Keratinocyte (primary cell): ENCODE measurements around the gene PBX4. TPM values are rescaled to one million over a fixed set of nuclear protein-coding genes. Genes with fewer than 3 reads are reported as not detected.
"Not testable (repeated sequence)": the region's sequence is repeated elsewhere in the genome, so short reads cannot be mapped to it uniquely, and the experiment has no call there.

Experiments used
- DNase-seq: peaks from one replicate; pipeline ENCODE4 v3.0.0-alpha.2; 2011; ENCODE audit warnings: low read depth, missing footprints, low spot score
- FAIRE-seq: peaks from 2 replicates; lab custom pipeline; 2011; peaks lifted over from hg19 to GRCh38; lab: Jason Lieb, UNC
- H2AFZ ChIP-seq: 2 replicates; pipeline ENCODE4 v1.6.0; 2012; ENCODE audit warnings: low read length, control low read depth, inconsistent platforms; ENCODE audit not compliant: control insufficient read depth
- H3K27ac ChIP-seq: 2 replicates; pipeline ENCODE4 v1.5.1; 2011; ENCODE audit warnings: low read length; ENCODE audit not compliant: control insufficient read depth, insufficient read depth
- H3K27me3 ChIP-seq: 3 replicates; pipeline ENCODE4 v1.6.0; 2011; ENCODE audit warnings: low read length; ENCODE audit not compliant: control insufficient read depth, insufficient read depth; ENCODE audit errors: extremely low read depth
- H3K36me3 ChIP-seq, 2 experiments: 2 replicates in 1 of 2; 3 replicates in 1 of 2; pipeline ENCODE4 v1.5.1; 2011; ENCODE audit warnings: low read length in 2 of 2, mild to moderate bottlenecking in 1 of 2; ENCODE audit not compliant: control insufficient read depth in 2 of 2, insufficient read depth in 2 of 2; ENCODE audit errors: extremely low read depth in 1 of 2
- H3K4me1 ChIP-seq: 3 replicates; pipeline ENCODE4 v1.5.1; 2011; ENCODE audit warnings: low read length; ENCODE audit not compliant: control insufficient read depth, insufficient read depth; ENCODE audit errors: extremely low read depth
- H3K4me2 ChIP-seq: 3 replicates; pipeline ENCODE4 v1.6.0; 2011; ENCODE audit warnings: low read depth, low read length; ENCODE audit not compliant: control insufficient read depth, insufficient read depth; ENCODE audit errors: extremely low read depth
- H3K4me3 ChIP-seq, 3 experiments: fragments of 200-600 bp in 1 of 3; sonication (generic) in 1 of 3; 2 replicates in 2 of 3; 3 replicates in 1 of 3; pipeline ENCODE4 v1.5.1; 2011 to 2016; ENCODE audit warnings: low read length in 3 of 3, mild to moderate bottlenecking in 3 of 3, control low read depth in 2 of 3, inconsistent platforms in 1 of 3, low read depth in 1 of 3, mixed read lengths in 1 of 3, mixed run types in 1 of 3, moderate library complexity in 1 of 3; ENCODE audit not compliant: control insufficient read depth in 2 of 3, insufficient read depth in 2 of 3; ENCODE audit errors: extremely low read depth in 1 of 3
- H3K79me2 ChIP-seq: 2 replicates; pipeline ENCODE4 v1.6.0; 2012; ENCODE audit warnings: low read length; ENCODE audit not compliant: control insufficient read depth, insufficient read depth
- H3K9ac ChIP-seq: 3 replicates; pipeline ENCODE4 v1.6.0; 2011; ENCODE audit warnings: low read length; ENCODE audit not compliant: control insufficient read depth, insufficient read depth; ENCODE audit errors: extremely low read depth
- H3K9me1 ChIP-seq: 3 replicates; pipeline ENCODE4 v1.6.0; 2011; ENCODE audit warnings: low read length; ENCODE audit not compliant: control insufficient read depth, insufficient read depth; ENCODE audit errors: extremely low read depth
- H3K9me3 ChIP-seq: 2 replicates; pipeline ENCODE4 v1.5.1; 2012; ENCODE audit warnings: low read depth, low read length; ENCODE audit not compliant: control insufficient read depth
- H4K20me1 ChIP-seq: 3 replicates; pipeline ENCODE4 v1.6.0; 2011; ENCODE audit warnings: low read length; ENCODE audit not compliant: control insufficient read depth, insufficient read depth; ENCODE audit errors: extremely low read depth
- EZH2 ChIP-seq: IDR thresholded peaks from one replicate; pipeline ENCODE4 v1.6.1; 2012; ENCODE audit warnings: inconsistent platforms, mild to moderate bottlenecking, low read length, moderate library complexity
- dilution Hi-C: fragments of 300-500 bp; cut with MboI; formaldehyde crosslinking; loops from one replicate; pipeline ENCODE4 v1.7.0; 2020; ENCODE audit warnings: low sequenced_read_pairs; ENCODE audit not compliant: extremely low pct_ligation_motif_present
- polyA plus RNA-seq, 5 experiments: library from polyadenylated mRNA; depleted of rRNA in 3 of 5; stranded (reverse) in 3 of 5; stranded (forward) in 1 of 5; unstranded in 1 of 5; fragments of >200 nt; gene quantifications; 1 replicate in 1 of 5; 2 replicates in 3 of 5; 3 replicates in 1 of 5; pipeline versions ENCODE4 v1.2.1 to v1.2.3, GENCODE V29; 2011 to 2012; ENCODE audit warnings: missing spikeins in 2 of 5, low read depth in 1 of 5, low replicate concordance in 1 of 5
- TF ChIP-seq, protein P1 (sequence below), 3 experiments: IDR thresholded peaks in 1 of 3; conservative IDR thresholded peaks in 1 of 3; optimal IDR thresholded peaks in 1 of 3; 2 replicates in 2 of 3; 3 replicates in 1 of 3; pipeline versions ENCODE3 to v1.5.1; 2011; ENCODE audit warnings: low read length in 3 of 3, mild to moderate bottlenecking in 3 of 3, moderate library complexity in 2 of 3, control low read depth in 1 of 3, inconsistent platforms in 1 of 3; ENCODE audit not compliant: insufficient read depth in 2 of 3; ENCODE audit errors: extremely low read depth in 1 of 3

The PBX4 gene
- polyA plus RNA-seq, 1 donor (not counting 4 experiments of a cell fraction or from before 2014, with no cell fraction given) = 1.7 TPM

DNA sequence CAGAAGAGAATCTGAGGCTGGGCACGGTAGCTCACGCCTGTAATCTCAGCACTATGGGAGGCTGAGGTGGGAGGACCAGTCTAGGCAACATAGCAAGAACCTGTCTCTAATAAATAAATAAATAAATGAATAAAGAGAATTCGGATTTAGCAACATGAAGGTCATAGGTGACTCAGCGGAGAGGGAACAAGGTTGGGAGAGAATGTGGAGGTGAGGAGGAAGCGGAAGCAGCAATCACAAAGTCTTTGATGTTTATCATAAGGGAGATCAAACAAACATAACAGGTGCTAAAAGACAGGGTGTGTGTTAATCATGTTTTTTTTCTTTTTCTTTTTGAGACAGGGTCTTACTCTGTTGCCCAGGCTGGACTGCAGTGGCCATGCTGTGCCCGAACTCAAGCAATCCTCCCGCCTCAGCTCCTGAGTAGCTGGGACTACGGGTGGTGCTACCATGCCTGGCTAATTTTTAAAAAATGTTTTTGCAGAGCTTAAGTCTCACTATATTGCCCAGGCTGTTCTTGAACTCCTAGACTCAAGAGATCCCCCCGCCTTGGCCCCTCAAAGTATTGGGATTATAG is 16.3 kb downstream of the PBX4 start:
- no peak for FAIRE-seq
- no peak for DNase-seq

DNA sequence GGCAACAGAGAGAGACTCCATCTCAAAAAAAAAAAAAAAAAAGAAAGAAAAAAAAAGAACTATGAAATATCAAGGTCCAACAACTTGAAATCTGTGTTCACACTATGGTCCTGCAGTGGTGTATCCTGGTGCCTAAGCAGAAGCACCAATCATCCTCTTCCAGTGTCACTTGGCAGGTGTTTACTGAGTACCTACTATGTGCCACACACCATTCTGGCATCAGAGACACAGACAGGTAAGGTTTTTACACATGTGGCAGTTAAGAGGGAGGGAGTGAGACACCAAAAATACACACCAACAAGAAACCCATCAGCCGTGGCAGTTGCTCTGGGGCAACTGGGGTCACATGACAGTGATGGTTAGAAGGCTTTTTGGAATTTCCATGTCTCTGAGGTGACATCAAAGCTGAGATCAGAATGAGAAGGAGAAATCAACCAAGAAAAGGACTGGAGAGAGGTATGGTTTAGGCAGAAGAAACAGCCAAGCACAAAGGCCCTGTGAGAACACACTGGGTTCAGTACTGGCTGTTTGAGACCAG is 17.6 kb downstream of the PBX4 start:
- Histone ChIP-seq H3K9me1 (no peaks in the 10 kb centered on the region), H3K27me3 (no peaks in the 10 kb centered on the region), H3K9ac (no peak overlapping the region), H3K27ac (no peak overlapping the region), H3K4me3 (no peak overlapping the region), H3K79me2 (no peaks in the 10 kb centered on the region), H3K36me3 (no peaks in the 10 kb centered on the region), H3K4me1 (peaks cover 22% of the 10 kb centered on the region), H3K9me3 (no peaks in the 10 kb centered on the region), H2AFZ (no peak overlapping the region), H3K4me2 (no peak overlapping the region), H4K20me1 (no peaks in the 10 kb centered on the region)
- no peak for FAIRE-seq
- no peak for TF ChIP-seq EZH2
- TF ChIP-seq, protein P1, sequence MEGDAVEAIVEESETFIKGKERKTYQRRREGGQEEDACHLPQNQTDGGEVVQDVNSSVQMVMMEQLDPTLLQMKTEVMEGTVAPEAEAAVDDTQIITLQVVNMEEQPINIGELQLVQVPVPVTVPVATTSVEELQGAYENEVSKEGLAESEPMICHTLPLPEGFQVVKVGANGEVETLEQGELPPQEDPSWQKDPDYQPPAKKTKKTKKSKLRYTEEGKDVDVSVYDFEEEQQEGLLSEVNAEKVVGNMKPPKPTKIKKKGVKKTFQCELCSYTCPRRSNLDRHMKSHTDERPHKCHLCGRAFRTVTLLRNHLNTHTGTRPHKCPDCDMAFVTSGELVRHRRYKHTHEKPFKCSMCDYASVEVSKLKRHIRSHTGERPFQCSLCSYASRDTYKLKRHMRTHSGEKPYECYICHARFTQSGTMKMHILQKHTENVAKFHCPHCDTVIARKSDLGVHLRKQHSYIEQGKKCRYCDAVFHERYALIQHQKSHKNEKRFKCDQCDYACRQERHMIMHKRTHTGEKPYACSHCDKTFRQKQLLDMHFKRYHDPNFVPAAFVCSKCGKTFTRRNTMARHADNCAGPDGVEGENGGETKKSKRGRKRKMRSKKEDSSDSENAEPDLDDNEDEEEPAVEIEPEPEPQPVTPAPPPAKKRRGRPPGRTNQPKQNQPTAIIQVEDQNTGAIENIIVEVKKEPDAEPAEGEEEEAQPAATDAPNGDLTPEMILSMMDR (optimal IDR thresholded peaks at IDR 0.05 in 1 of 3, IDR thresholded peaks at IDR 0.05 in 1 of 3, conservative IDR thresholded peaks at IDR 0.05 in 1 of 3; ENCODE audit: extremely low read depth in 1 of 3, insufficient read depth in 2 of 3, low read length in 3 of 3) = no peak
- no peak for DNase-seq
- dilution Hi-C loops = no loop called here

More for the DNA sequence above, 16.3 kb downstream of the PBX4 start:
- no peaks in the 10 kb centered on the region for H3K79me2 ChIP-seq
- peak overlapping the region; percentile 71 for H3K27ac ChIP-seq
- no peak for TF ChIP-seq EZH2
- H2AFZ ChIP-seq = no peak overlapping the region
- H3K9ac ChIP-seq = no peak overlapping the region
- H3K4me3 ChIP-seq = no peak overlapping the region
- peaks cover 27% of the 10 kb centered on the region for H3K4me1 ChIP-seq
- H3K4me2 ChIP-seq = peak overlapping the region; percentile 82
- no peaks in the 10 kb centered on the region for H3K27me3 ChIP-seq
- H3K9me3 ChIP-seq = no peaks in the 10 kb centered on the region
- no peaks in the 10 kb centered on the region for H3K36me3 ChIP-seq
- no peaks in the 10 kb centered on the region for H4K20me1 ChIP-seq
- H3K9me1 ChIP-seq = no peaks in the 10 kb centered on the region
- dilution Hi-C loops = no loop called here

DNA sequence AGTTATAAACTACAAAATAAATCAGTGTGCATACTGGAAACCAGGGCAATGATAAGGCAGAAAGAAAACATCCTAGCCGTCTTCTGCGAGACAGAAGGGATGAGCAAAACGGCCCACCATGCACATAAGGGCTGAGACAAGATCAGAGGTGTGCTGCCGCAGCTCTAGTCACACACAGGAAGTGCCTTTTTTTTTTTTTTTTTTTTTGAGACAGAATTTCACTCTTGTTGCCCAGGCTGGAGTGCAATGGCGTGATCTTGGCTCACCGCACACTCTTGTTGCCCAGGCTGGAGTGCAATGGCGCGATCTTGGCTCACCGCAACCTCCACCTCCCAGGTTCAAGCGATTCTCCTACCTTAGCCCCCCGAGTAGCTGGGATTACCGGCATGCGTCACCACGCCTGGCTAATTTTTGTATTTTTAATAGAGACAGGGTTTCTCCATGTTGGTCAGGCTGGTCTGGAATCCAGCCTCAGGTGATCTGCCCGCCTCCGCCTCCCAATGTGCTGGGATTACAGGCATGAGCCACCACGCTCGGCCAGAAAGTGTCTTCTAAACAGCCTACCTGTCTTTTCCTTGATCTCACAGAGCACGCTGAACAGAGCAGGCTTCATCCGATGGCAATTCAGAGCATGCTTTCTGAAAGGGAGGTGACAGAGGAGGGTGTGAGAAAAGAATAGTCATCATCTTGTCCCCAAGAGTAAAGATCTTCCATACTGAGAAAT is 19.6 kb downstream of the PBX4 start:
- H3K9me1 ChIP-seq, H3K27ac ChIP-seq, H3K4me3 ChIP-seq, H3K9ac ChIP-seq, H3K9me3 ChIP-seq, H3K79me2 ChIP-seq, dilution Hi-C loops, H2AFZ ChIP-seq, FAIRE-seq, H4K20me1 ChIP-seq, DNase-seq, H3K4me2 ChIP-seq, H3K36me3 ChIP-seq, H3K27me3 ChIP-seq: not testable (repeated sequence)
- H3K4me1 ChIP-seq = peaks cover 24% of the 10 kb centered on the region
